Mesenchymal stem cell (in vitro differentiated cells and primary cell): ENCODE measurements around the gene PRKCG.

ENCODE experiments used
- DNase-seq: peaks from one replicate; pipeline ENCODE4 v3.0.0-alpha.2; 2013
- H2AFZ ChIP-seq: one replicate; pipeline ENCODE4 v1.6.1; 2013; ENCODE audit warnings: low read depth, mild to moderate bottlenecking, control low read depth, inconsistent platforms, low read length, moderate library complexity
- H2AK5ac ChIP-seq: 2 replicates; pipeline ENCODE4 v1.6.1; 2013; ENCODE audit warnings: low read length, moderate library complexity, mild to moderate bottlenecking, inconsistent platforms; ENCODE audit not compliant: severe bottlenecking
- H2BK120ac ChIP-seq: one replicate; pipeline ENCODE4 v1.6.1; 2013; ENCODE audit warnings: low read depth, mild to moderate bottlenecking, inconsistent platforms, low read length, moderate library complexity
- H2BK12ac ChIP-seq, 2 experiments: one replicate each; pipeline ENCODE4 v1.6.1; 2013; ENCODE audit warnings: inconsistent platforms in 2 of 2, low read length in 2 of 2, mild to moderate bottlenecking in 2 of 2, moderate library complexity in 2 of 2, control low read depth in 1 of 2
- H2BK15ac ChIP-seq: one replicate; pipeline ENCODE4 v1.6.1; 2013; ENCODE audit warnings: mild to moderate bottlenecking, low read depth, inconsistent platforms; ENCODE audit not compliant: poor library complexity, severe bottlenecking
- H2BK5ac ChIP-seq: 2 replicates; pipeline ENCODE4 v1.6.1; 2013; ENCODE audit warnings: low read depth, mild to moderate bottlenecking, low read length, control low read depth, inconsistent platforms; ENCODE audit not compliant: poor library complexity, severe bottlenecking
- H3K14ac ChIP-seq, 2 experiments: one replicate each; pipeline ENCODE4 v1.6.1; 2013; ENCODE audit warnings: inconsistent platforms in 2 of 2, low read length in 2 of 2, control low read depth in 1 of 2, mild to moderate bottlenecking in 1 of 2, moderate library complexity in 1 of 2
- H3K18ac ChIP-seq, 2 experiments: one replicate each; pipeline ENCODE4 v1.6.1; 2013; ENCODE audit warnings: inconsistent platforms in 2 of 2, low read length in 2 of 2, control low read depth in 1 of 2, low read depth in 1 of 2, mild to moderate bottlenecking in 1 of 2
- H3K23ac ChIP-seq, 2 experiments: one replicate each; pipeline ENCODE4 v1.6.1; 2013; ENCODE audit warnings: inconsistent platforms in 2 of 2, low read length in 2 of 2, mild to moderate bottlenecking in 2 of 2, moderate library complexity in 2 of 2, control low read depth in 1 of 2
- H3K27ac ChIP-seq: 2 replicates; pipeline ENCODE4 v1.5.1; 2013; ENCODE audit warnings: mild to moderate bottlenecking, moderate library complexity, low read length, control low read depth, inconsistent platforms; ENCODE audit not compliant: poor library complexity, severe bottlenecking
- H3K27me3 ChIP-seq, 2 experiments: 2 replicates each; pipeline versions ENCODE4 v1.6.1 to v1.7.0; 2013; ENCODE audit warnings: low read length in 2 of 2, mild to moderate bottlenecking in 2 of 2, moderate library complexity in 2 of 2, control low read depth in 1 of 2, inconsistent platforms in 1 of 2; ENCODE audit not compliant: control insufficient read depth in 1 of 2, insufficient read depth in 1 of 2
- H3K36me3 ChIP-seq, 2 experiments: 2 replicates each; pipeline versions ENCODE4 v1.6.1 to v1.7.0; 2013; ENCODE audit warnings: low read length in 2 of 2, control low read depth in 1 of 2, inconsistent platforms in 1 of 2, low read depth in 1 of 2, mild to moderate bottlenecking in 1 of 2; ENCODE audit not compliant: insufficient read depth in 2 of 2, control insufficient read depth in 1 of 2
- H3K4ac ChIP-seq, 2 experiments: one replicate each; pipeline ENCODE4 v1.6.1; 2013; ENCODE audit warnings: inconsistent platforms in 2 of 2, low read length in 2 of 2, mild to moderate bottlenecking in 2 of 2, moderate library complexity in 2 of 2, control low read depth in 1 of 2, low read depth in 1 of 2
- H3K4me1 ChIP-seq: 2 replicates; pipeline ENCODE4 v1.6.1; 2013; ENCODE audit warnings: low read depth, low read length, control low read depth; ENCODE audit not compliant: control insufficient read depth, insufficient read depth
- H3K4me2 ChIP-seq: 2 replicates; pipeline ENCODE4 v1.6.1; 2013; ENCODE audit warnings: low read length, mild to moderate bottlenecking, inconsistent platforms; ENCODE audit not compliant: poor library complexity, severe bottlenecking
- H3K4me3 ChIP-seq, 2 experiments: 2 replicates each; pipeline versions ENCODE4 v1.5.1 to v1.7.0; 2013; ENCODE audit warnings: low read length in 2 of 2, mild to moderate bottlenecking in 2 of 2, control low read depth in 1 of 2, low read depth in 1 of 2; ENCODE audit not compliant: insufficient read depth in 1 of 2
- H3K79me1 ChIP-seq: replicated peaks from 2 replicates; pipeline ENCODE4 v1.6.1; 2013; ENCODE audit warnings: mild to moderate bottlenecking, control low read depth, low read length, inconsistent platforms; ENCODE audit not compliant: poor library complexity, severe bottlenecking
- H3K9ac ChIP-seq: 2 replicates; pipeline ENCODE4 v1.7.0; 2013; ENCODE audit warnings: mild to moderate bottlenecking, low read length, moderate library complexity
- H3K9me3 ChIP-seq: 2 replicates; pipeline ENCODE4 v1.7.0; 2013; ENCODE audit warnings: mild to moderate bottlenecking, low read length; ENCODE audit not compliant: control insufficient read depth
- H4K8ac ChIP-seq: one replicate; pipeline ENCODE4 v1.6.1; 2013; ENCODE audit warnings: inconsistent platforms, mild to moderate bottlenecking, low read length, moderate library complexity
- H4K91ac ChIP-seq: one replicate; pipeline ENCODE4 v1.6.1; 2013; ENCODE audit warnings: mild to moderate bottlenecking, low read length, inconsistent platforms
- WGBS: methylation state at CpG from one replicate; pipeline ENCODE4 v1.1.7; 2013; ENCODE audit warnings: mixed read lengths; 5-methylcytosine and 5-hydroxymethylcytosine counted together

The PRKCG gene

GRCh38 chr19:53908106-53908934 is 26.3 kb downstream of the PRKCG start:
- no peak overlapping the region for H2AFZ ChIP-seq
- DNase-seq = no peak
- H3K27ac ChIP-seq = no peak overlapping the region
- H3K36me3 ChIP-seq = no peaks in the 10 kb centered on the region
- H2BK5ac ChIP-seq = no peak overlapping the region
- H2BK12ac ChIP-seq = no peak overlapping the region
- H4K8ac ChIP-seq = no peak overlapping the region
- H3K18ac ChIP-seq = no peak overlapping the region
- WGBS = 1% methylated on average over 51 of the region's 51 CpGs
- H2BK120ac ChIP-seq = no peak overlapping the region
- no peak overlapping the region for H3K4me2 ChIP-seq
- H3K23ac ChIP-seq = no peak overlapping the region
- H2BK15ac ChIP-seq = no peak overlapping the region
- H4K91ac ChIP-seq = no peak overlapping the region
- no peak overlapping the region for H2AK5ac ChIP-seq
- no peak overlapping the region for H3K9ac ChIP-seq
- H3K79me1 ChIP-seq = no peaks in the 10 kb centered on the region
- no peak overlapping the region for H3K4ac ChIP-seq
- H3K4me1 ChIP-seq = peaks cover 3% of the 10 kb centered on the region
- H3K14ac ChIP-seq = no peak overlapping the region
- H3K9me3 ChIP-seq = no peaks in the 10 kb centered on the region
- peaks cover 77 to 79% of the 10 kb centered on the region in 2 experiments for H3K27me3 ChIP-seq
- H3K4me3 ChIP-seq = no peak overlapping the region

DNA sequence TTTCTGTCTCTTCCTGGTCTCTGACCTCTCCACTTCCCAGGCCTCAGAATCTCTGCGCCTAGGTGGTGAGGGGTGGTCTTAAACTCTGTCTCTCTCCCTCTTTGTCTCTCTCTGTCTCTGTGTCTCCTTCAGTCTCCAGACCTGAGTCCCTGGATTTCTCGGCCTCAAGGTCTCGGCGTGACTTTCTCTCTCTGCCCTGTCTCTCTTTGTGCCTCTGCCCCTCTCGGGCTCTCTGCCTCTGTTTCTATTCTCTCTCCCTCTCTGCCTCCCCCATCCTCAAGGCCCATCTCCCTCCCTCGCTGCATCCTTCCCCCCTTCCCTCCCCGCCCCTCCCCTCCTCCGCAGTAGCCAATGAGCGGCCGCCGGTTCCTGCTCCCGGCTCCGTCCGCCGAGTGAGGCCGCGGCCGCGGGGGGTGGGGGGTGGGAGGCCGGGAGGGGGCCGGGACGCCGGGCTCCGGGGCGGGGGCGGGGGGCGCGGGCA is 27.0 kb downstream of the PRKCG start, which contains the start of gene CACNG7:
TSS of gene CACNG7 (plus strand) at position 344 of the 481 bp plus-strand sequence. CDS start 3,554 bp downstream, outside the sequence.
- Histone ChIP-seq H3K36me3 (no peaks in the 10 kb centered on the region), H3K9me3 (no peaks in the 10 kb centered on the region), H3K4me2 (no peak within 1 kb of the TSS), H4K8ac (no peak within 1 kb of the TSS), H3K23ac (no peak within 1 kb of the TSS), H3K4me1 (peaks cover 3% of the 10 kb centered on the region), H3K4ac (no peak within 1 kb of the TSS), H3K14ac (no peak within 1 kb of the TSS), H3K27me3 (peaks cover 76 to 77% of the 10 kb centered on the region in 2 experiments), H3K9ac (no peak within 1 kb of the TSS), H2BK120ac (no peak within 1 kb of the TSS), H3K4me3 (no peak within 1 kb of the TSS), H2BK15ac (no peak within 1 kb of the TSS), H4K91ac (no peak within 1 kb of the TSS), H3K79me1 (no peaks in the 10 kb centered on the region), H3K18ac (no peak within 1 kb of the TSS), H3K27ac (no peak within 1 kb of the TSS), H2AFZ (no peak within 1 kb of the TSS), H2BK12ac (no peak within 1 kb of the TSS), H2BK5ac (no peak within 1 kb of the TSS), H2AK5ac (no peak within 1 kb of the TSS)
- 2% methylated on average over 5 of the region's 28 CpGs for WGBS
- DNase-seq = no peak

- no peak overlapping the region for H3K4me3 ChIP-seq
- no peak overlapping the region for H2AK5ac ChIP-seq
- H4K8ac ChIP-seq = no peak overlapping the region
- no peaks in the 10 kb centered on the region for H3K9me3 ChIP-seq
- no peaks in the 10 kb centered on the region for H3K36me3 ChIP-seq
- peaks cover 3% of the 10 kb centered on the region for H3K4me1 ChIP-seq
- no peak overlapping the region for H3K4ac ChIP-seq
- no peak overlapping the region for H3K27ac ChIP-seq
- H3K23ac ChIP-seq = no peak overlapping the region
- H2BK12ac ChIP-seq = no peak overlapping the region
- H3K4me2 ChIP-seq = no peak overlapping the region
- no peak overlapping the region for H4K91ac ChIP-seq
- no peak overlapping the region for H3K9ac ChIP-seq
- no peak overlapping the region for H2BK15ac ChIP-seq
- no peak overlapping the region for H2BK120ac ChIP-seq
- DNase-seq = no peak
- H2AFZ ChIP-seq = no peak overlapping the region
- 1% methylated on average over 40 of the region's 47 CpGs for WGBS
- H3K79me1 ChIP-seq = no peaks in the 10 kb centered on the region
- H3K14ac ChIP-seq = no peak overlapping the region
- peaks cover 70 to 72% of the 10 kb centered on the region in 2 experiments for H3K27me3 ChIP-seq
- no peak overlapping the region for H3K18ac ChIP-seq
- no peak overlapping the region for H2BK5ac ChIP-seq
These were observed 27.6 kb downstream of the PRKCG start for GRCh38 chr19:53909471-53910169.

DNA sequence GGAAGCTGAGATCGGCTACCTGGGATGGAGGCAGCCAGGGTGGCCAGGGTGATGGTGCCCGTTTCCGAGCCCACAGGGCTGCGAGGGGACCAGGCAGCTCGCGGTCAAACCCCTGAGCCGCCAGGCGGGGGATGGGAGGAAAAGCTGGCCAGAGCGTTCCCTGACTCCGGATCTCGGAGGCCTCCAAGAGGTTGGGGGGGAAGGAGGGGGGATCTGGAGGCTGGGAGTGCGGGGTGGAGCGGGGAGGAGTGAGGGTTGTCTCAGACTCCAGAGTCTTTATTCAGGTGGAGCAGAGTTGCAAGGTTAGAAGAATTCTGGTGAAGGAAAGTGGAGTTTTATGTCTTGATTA is 28.1 kb downstream of the PRKCG start:
- peaks cover 3% of the 10 kb centered on the region for H3K4me1 ChIP-seq
- H3K27ac ChIP-seq = no peak overlapping the region
- no peak overlapping the region for H4K91ac ChIP-seq
- H2BK12ac ChIP-seq = no peak overlapping the region
- no peak overlapping the region for H3K14ac ChIP-seq
- 2% methylated on average over 13 of the region's 13 CpGs for WGBS
- H2BK120ac ChIP-seq = no peak overlapping the region
- H3K4ac ChIP-seq = no peak overlapping the region
- no peaks in the 10 kb centered on the region for H3K79me1 ChIP-seq
- H3K23ac ChIP-seq = no peak overlapping the region
- H2BK5ac ChIP-seq = no peak overlapping the region
- H2BK15ac ChIP-seq = no peak overlapping the region
- H3K4me3 ChIP-seq = no peak overlapping the region
- H3K4me2 ChIP-seq = no peak overlapping the region
- H3K9me3 ChIP-seq = no peaks in the 10 kb centered on the region
- no peak for DNase-seq
- no peak overlapping the region for H3K18ac ChIP-seq
- H4K8ac ChIP-seq = no peak overlapping the region
- no peak overlapping the region for H2AK5ac ChIP-seq
- no peaks in the 10 kb centered on the region for H3K36me3 ChIP-seq
- H3K9ac ChIP-seq = no peak overlapping the region
- peaks cover 65 to 67% of the 10 kb centered on the region in 2 experiments for H3K27me3 ChIP-seq
- H2AFZ ChIP-seq = no peak overlapping the region
